Measurements from ENCODE around the gene PAM16.

GRCh38 chr16:4327386-4328045, 23.6 kb downstream of the PAM16 start:
- TF ChIP-seq CTCF (IDR thresholded peaks at IDR 0.05; ENCODE audit: control extremely low read depth in 1 of 3, insufficient read depth in 1 of 3, low read depth in 1 of 3, low read length in 3 of 3) (peak in 1 of 3 experiments; percentile 4; a peak in 1 of 4 replicates), MAX (IDR thresholded peaks at IDR 0.05) (no peak), RBBP5 (IDR thresholded peaks at IDR 0.05; ENCODE audit: borderline replicate concordance, low read depth, low read length) (no peak), EP300 (IDR thresholded peaks at IDR 0.05; ENCODE audit: borderline replicate concordance in 1 of 2, low read depth in 2 of 2, low read length in 2 of 2) (no peak), RNF2 (IDR thresholded peaks at IDR 0.05; ENCODE audit: borderline replicate concordance, low read depth, low read length, missing control alignments, poor library complexity, severe bottlenecking) (no peak), JUN (IDR thresholded peaks at IDR 0.05; ENCODE audit: low read depth, low read length) (no peak), RFX5 (IDR thresholded peaks at IDR 0.05; ENCODE audit: borderline replicate concordance, low read depth, low read length) (no peak), EZH2 (IDR thresholded peaks at IDR 0.05; ENCODE audit: low read depth, low read length, severe bottlenecking) (no peak), CHD2 (IDR thresholded peaks at IDR 0.05; ENCODE audit: low read length) (no peak), MAFK (IDR thresholded peaks at IDR 0.05; ENCODE audit: low read depth, low read length) (no peak), POLR2AphosphoS5 (IDR thresholded peaks at IDR 0.05; ENCODE audit: low read depth, low read length) (no peak), TBP (IDR thresholded peaks at IDR 0.05; ENCODE audit: low read depth, low read length) (no peak), ZNF274 (IDR thresholded peaks at IDR 0.05; ENCODE audit: borderline replicate concordance, extremely low read depth, low read length) (no peak), POLR2A (IDR thresholded peaks at IDR 0.05; ENCODE audit: control extremely low read depth in 1 of 2, low read depth in 2 of 2, low read length in 2 of 2) (no peak)
